ENCODE data around the gene NUMB.

The NUMB gene

GRCh38 chr14:73458183-73458976 lies at the start of gene NUMB:
Gene NUMB, minus strand, starts transcription at chr14:73458546. Its CDS starts 102,795 bp downstream, at chr14:73355751.
- DNase-seq: peak; percentile 99

DNA sequence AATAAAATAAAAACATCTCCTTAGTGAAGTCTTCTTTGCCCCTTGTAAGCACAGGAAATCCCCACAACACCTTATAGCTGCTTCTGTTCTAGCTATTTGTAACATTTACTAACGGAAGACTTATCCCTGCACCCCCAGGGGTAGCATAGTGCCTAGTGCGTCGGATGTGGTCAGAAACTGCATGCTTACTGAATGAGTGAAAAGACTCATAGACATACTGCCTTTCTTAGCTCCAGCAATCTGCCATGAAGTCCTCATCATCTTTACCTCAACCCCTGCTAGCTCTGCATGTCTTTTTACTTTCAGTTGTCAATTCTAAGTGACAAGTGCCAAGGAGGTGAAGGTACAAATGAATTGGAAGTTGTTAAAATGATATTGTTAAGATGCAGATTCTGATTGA lies 45.3 kb upstream of the NUMB start:
- DNase-seq: no peak

GRCh38 chr14:73502017-73502619 lies 43.8 kb upstream of the NUMB start:
- DNase-seq: no peak

DNA sequence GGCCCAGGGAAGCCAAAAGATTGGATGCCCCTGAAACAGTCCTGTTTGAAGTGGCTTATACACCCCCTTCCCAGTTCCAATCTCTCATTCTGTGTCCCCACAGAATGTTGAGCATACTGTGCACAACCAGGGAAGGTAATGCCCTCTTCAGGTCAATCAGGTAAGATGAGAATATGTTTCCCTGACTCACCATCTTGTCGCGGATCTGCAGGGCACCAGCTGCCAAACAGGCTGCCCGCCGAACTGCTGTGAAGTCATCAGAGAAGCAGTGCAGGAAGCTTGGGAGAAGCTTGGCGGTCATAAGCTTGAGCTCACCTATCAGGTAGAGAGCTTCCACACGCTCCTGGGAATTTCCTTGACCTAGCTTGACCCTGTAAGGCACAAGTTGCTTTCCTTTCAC lies 42.0 kb upstream of the NUMB start:
- no peak for DNase-seq

GRCh38 chr14:73494593-73494992 lies 36.2 kb upstream of the NUMB start:
- DNase-seq: no peak

DNA sequence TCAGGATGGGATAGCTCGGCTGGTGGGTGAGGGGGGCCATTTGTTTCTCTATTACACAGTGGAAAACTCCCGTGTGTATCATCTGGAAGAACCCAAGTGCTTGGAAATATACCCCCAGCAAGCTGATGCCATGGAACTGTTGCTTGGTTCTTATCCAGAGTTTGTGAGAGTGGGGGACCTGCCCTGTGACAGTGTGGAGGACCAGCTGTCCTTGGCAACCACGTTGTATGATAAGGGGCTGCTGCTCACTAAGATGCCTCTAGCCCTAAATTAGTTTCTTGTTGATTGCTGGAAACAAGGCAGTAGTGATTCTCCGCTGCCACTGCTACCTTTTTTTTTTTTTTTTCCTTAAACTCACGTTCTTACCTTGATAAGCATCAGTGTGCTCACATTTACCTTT lies 34.3 kb upstream of the NUMB start:
- no peak for DNase-seq

GRCh38 chr14:73492043-73492552 lies 33.8 kb upstream of the NUMB start:
- no peak for DNase-seq

DNA sequence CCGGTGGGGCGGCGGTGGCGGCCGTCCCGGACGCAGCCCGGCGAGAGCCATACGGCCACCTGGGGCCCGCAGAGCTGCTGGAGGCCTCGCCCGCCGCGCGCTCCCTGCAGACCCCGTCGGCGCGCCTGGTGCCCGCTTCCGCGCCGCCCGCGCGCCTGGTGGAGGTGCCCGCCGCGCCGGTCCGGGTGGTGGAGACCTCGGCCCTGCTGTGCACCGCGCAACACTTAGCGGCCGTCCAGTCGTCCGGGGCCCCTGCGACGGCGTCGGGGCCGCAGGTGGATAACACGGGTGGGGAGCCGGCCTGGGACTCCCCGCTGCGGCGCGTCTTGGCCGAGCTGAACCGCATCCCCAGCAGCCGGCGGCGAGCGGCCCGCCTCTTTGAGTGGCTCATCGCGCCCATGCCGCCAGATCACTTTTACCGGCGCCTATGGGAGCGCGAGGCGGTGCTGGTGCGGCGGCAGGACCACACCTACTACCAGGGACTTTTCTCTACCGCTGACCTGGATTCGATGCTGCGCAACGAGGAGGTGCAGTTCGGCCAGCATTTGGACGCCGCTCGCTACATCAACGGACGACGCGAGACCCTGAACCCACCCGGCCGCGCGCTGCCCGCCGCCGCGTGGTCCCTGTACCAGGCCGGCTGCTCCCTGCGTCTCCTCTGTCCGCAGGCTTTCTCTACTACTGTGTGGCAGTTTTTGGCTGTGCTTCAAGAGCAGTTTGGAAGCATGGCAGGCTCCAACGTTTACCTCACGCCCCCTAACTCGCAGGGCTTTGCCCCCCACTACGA lies 33.1 kb upstream of the NUMB start:
- peak; percentile 27 to 49 for DNase-seq

DNA sequence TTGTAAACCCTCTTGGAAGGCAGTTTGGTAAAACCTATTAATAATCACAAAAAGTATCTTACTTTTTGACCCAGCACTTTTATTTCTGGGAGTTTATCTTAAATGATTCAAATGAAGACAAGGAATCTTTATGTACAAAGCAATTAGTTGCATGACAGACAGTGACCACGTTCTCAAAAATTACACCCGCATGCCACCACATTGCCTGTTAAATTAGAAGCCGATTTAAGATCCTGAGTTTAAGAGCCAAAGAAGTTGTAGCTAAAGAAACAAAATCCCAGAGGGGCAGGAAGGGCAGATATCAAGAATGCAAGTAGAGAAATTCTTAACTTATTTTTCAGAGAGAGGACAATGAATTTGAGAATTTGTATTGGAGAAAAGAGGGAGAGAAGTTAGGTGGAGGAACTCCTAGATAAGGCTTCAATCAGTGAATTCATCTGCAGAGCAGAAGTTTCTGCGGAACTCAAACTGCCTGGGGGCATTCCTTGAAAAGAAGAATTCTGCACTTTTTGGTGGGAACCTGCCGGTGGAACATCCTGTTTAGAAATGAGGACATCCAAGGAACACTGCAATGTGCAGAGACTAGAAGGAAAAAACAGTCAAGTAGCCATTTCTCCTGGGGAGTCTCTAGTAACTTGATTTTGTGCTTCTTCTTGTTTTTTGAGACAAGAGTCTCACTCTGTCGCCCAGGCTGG lies 31.3 kb upstream of the NUMB start:
- no peak for DNase-seq

GRCh38 chr14:73478684-73479083 lies 20.3 kb upstream of the NUMB start:
- DNase-seq: no peak

GRCh38 chr14:73477618-73478266 lies 19.4 kb upstream of the NUMB start:
- no peak for DNase-seq

GRCh38 chr14:73476451-73476931 lies 18.1 kb upstream of the NUMB start:
- no peak for DNase-seq

- no peak for DNase-seq
Observed at GRCh38 chr14:73474952-73475351, 16.6 kb upstream of the NUMB start.

- peak; percentile 74 to 79 for DNase-seq
Observed at GRCh38 chr14:73472185-73473114, 14.1 kb upstream of the NUMB start.

- DNase-seq: no peak
Observed at GRCh38 chr14:73471582-73472184, 13.3 kb upstream of the NUMB start.

DNA sequence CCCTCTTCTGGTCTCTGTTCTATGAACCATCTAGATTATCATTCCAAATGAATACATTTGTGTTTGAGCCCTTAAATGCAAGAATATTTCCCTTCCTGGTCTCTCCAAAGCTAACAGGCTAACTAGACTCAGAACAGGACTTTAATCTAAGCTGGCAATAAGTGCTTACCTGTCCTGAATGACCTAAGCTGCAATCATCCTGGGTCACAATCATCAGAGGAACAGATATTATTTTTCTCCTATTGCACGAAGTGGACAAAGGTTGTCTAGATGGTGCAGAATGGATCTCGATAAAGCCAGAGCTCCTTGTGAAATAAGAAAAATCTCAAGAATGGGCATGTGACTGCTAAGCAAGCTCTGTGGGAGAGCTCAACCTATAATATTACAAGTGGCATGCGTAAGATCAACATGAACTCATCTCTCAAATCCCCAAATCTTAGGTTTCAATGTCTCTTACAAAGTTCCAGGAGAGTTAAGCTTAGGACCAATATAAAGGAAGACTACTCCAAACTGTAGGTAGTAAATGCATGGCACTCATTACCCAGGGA lies 10.6 kb upstream of the NUMB start:
- no peak for DNase-seq

DNA sequence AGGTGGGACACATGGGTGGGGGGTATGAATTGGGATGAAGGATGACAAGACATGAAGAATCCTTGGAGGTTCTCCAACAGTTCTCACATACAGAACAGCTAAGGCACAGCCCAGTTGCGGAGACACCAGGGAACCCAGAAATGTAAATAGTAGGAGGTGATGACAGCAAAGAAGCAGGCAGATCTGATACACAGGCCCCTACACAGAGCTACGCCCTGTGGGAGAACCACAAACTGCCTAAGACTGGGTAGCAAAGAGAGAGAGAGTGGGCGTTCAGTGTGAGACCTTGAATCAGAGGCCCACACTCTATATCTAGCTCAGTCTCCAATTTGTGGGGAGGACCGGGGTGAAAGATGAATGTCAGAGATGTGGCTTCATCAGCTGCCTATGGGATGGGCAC lies 9.5 kb upstream of the NUMB start:
- DNase-seq: no peak

DNA sequence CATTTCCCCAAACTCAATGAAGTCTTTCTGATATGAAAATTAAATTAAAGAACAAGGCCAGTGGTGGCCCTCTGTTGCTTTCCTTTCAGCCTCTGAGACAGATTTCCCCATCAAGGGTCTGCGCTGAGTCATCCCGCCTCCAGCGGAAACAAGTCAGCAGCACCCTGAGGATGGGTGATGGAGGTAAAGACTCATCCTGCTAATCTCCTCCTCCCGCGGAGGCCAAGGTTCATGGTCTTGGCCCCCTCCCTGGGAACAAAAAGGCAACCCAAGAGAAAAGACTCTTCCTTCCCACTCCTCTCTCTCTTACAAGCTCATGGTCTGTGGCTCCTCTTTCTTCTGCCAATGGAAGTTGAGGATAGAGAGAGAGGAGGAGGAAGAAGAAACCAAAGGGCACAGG lies 9.0 kb upstream of the NUMB start:
- peak; percentile 13 to 20 for DNase-seq

- no peak for DNase-seq
Observed at GRCh38 chr14:73466861-73467260, 8.5 kb upstream of the NUMB start.

DNA sequence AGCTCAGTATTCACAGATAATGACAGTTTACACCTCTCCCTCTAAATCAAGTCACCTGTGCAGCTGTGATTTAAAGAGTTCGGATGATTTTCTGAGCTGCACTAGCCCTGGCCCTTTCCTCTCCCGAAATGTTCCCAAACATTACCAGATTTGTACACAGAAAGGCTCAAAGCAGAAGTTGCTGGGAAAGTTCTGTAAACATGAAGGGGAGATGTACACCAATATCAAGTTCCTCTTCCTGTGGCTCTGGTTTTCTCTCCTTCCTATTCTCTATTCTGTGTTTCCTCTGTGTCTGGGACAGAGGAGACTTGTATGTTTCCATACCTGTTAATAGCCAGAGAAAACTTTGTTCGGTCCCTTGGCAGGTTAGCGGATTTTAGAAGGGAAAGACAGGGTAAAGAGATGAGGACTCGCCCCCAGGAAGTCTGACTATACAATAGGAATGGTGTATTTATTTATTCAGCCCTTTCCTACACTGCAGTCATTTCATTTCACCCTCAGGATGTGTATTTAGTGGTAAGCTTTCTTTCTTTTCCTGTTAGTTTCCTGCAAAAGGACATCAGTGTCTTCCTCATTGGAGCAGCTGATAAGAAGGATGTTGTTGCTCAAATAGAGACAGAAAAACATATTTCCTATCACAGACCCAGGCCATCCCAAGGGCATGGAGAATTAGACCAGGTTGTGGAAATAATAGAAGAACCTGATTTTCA lies 7.6 kb upstream of the NUMB start:
- DNase-seq: peak; percentile 55 to 56

Data from AML-193 (cell line).